Measurements from ENCODE around the gene PPTC7.

DNA sequence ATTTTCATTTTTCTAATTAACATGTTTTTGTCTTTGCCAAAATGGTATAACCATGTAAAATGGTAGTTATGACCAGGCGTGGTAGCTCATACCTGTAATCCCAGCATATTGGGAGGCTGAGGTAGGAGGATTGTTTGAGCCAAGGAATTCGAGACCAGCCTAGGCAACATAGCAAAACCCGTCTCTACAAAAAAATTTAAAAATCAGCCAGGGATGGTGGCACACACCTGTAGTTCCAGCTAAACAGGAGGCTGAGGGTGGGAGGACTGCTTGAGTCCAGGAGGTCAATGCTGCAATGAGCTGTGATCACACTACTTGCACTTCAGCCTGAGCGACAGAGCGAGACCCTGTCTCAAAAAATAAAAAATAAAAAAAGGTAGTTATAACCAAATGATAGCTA lies 23.1 kb downstream of the PPTC7 start:
- TF ChIP-seq EZH2phosphoT487 (IDR thresholded peaks at IDR 0.05; ENCODE audit: low read depth, severe bottlenecking, unreplicated experiment), result no peak
- TF ChIP-seq, protein P1, sequence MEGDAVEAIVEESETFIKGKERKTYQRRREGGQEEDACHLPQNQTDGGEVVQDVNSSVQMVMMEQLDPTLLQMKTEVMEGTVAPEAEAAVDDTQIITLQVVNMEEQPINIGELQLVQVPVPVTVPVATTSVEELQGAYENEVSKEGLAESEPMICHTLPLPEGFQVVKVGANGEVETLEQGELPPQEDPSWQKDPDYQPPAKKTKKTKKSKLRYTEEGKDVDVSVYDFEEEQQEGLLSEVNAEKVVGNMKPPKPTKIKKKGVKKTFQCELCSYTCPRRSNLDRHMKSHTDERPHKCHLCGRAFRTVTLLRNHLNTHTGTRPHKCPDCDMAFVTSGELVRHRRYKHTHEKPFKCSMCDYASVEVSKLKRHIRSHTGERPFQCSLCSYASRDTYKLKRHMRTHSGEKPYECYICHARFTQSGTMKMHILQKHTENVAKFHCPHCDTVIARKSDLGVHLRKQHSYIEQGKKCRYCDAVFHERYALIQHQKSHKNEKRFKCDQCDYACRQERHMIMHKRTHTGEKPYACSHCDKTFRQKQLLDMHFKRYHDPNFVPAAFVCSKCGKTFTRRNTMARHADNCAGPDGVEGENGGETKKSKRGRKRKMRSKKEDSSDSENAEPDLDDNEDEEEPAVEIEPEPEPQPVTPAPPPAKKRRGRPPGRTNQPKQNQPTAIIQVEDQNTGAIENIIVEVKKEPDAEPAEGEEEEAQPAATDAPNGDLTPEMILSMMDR (IDR thresholded peaks at IDR 0.05; ENCODE audit: poor library complexity), result no peak
- no peak for TF ChIP-seq EZH2 (IDR thresholded peaks at IDR 0.05; ENCODE audit: borderline replicate concordance)

Data from hepatocyte (in vitro differentiated cells).